NCI-H128 (cell line): ENCODE measurements around the gene SLC1A7.

Experiments
- DNase-seq: peaks from one replicate; lab custom pipeline; 2025; ENCODE audit not compliant: unreplicated experiment; lab: John Stamatoyannopoulos, UW

Gene SLC1A7

GRCh38 chr1:53091841-53092645 is 50.4 kb downstream of the SLC1A7 start:
- no peak for DNase-seq

GRCh38 chr1:53090227-53091147 is 52.0 kb downstream of the SLC1A7 start:
- DNase-seq = no peak

GRCh38 chr1:53089478-53090226 is 52.8 kb downstream of the SLC1A7 start:
- DNase-seq = no peak

GRCh38 chr1:53088616-53089300 is 53.7 kb downstream of the SLC1A7 start:
- DNase-seq = no peak

DNA sequence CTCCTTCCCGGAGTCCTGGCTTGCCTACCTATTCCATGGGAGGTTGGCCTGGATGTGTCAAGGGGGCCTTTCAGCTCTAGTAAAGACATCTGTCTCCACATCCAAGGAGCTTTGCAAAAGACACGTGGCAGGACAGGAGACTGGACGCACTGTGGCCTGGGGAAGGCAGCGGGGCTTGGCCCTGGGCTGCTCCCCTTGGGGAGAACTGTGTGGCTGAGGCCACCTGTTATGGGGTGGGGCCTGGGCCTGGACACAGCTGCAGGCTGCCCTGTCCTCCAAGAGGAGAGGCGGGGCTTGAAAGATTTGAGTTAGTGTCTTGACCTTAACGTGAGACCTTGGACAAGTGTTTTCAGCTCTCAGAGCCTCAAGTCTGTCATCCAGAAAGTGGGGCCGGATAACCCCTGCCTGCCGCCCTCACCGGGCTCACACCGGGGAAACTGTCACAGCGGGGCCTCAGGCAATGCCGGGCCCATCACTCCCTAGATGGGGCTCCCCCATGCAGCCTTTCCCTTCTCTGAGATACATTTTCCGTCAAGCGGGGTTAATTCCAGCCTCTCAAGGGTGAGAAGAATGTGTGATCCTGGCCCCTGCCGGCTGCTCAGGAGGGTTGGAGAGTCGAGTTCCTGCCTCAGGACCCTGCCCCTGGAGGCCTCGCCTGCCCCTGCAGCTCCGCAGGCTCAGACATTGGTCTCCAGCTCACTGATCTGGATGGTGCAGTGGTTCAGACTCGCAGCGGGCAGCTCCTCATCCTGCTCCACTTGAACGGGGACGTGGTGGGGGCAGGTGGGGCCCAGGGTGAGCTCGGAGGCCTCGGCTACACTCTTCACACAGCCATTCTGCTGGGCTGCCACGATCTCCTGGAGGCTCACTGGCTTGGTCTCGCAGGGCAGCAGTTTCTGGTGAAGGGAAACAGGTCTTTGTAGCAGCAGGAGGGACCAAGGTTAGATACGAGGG is 54.8 kb downstream of the SLC1A7 start:
- DNase-seq = no peak

DNA sequence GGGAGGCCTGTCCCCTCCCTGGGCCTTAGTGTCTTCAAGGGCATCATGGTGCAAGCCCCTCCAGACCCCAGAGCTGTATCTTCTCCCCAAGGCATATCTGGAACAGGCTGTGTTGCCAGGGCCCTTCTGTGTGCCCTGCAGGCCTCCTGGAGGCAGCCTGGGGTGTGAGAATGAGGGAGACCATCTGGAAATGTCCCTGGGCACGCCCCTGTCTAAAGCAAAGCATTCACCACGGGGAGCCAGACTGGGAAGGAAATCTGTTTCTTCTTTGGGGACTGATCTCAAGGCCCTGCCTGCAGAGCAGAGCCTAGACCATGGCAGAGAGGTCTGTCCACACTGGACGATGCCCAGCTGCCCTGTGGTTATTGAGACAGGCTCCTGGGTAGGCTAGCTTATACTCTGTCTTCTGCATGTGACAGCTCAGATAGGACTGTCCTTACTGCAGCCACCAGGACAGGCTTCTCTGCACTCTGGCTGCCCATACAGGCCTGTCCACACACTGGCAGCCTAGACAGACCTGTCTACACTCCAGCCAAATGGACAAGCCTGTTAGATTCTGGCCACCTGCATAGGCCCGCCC is 55.9 kb downstream of the SLC1A7 start:
- DNase-seq = no peak

DNA sequence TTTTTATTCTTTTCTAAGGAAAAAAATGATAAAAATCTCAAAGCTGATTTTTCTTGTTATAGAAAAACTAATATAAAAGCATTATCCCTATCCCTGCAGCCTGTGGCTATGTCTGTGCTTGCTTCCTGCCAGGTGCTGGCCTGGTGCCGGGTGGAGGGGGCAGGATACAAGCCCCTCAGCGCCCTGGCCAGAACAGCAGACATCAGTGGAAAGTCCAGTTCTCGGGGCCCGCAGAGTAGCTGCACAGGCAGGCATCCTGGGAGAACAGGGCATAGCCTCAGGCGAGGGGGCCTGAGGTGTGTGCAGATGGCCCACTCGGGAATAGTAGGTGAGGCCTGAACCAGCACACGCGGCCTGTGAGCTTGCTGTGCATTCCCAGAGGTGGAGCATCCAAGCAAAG is 57.0 kb downstream of the SLC1A7 start:
- DNase-seq = no peak

- DNase-seq = no peak
These were observed 57.9 kb downstream of the SLC1A7 start for GRCh38 chr1:53084589-53084971.

DNA sequence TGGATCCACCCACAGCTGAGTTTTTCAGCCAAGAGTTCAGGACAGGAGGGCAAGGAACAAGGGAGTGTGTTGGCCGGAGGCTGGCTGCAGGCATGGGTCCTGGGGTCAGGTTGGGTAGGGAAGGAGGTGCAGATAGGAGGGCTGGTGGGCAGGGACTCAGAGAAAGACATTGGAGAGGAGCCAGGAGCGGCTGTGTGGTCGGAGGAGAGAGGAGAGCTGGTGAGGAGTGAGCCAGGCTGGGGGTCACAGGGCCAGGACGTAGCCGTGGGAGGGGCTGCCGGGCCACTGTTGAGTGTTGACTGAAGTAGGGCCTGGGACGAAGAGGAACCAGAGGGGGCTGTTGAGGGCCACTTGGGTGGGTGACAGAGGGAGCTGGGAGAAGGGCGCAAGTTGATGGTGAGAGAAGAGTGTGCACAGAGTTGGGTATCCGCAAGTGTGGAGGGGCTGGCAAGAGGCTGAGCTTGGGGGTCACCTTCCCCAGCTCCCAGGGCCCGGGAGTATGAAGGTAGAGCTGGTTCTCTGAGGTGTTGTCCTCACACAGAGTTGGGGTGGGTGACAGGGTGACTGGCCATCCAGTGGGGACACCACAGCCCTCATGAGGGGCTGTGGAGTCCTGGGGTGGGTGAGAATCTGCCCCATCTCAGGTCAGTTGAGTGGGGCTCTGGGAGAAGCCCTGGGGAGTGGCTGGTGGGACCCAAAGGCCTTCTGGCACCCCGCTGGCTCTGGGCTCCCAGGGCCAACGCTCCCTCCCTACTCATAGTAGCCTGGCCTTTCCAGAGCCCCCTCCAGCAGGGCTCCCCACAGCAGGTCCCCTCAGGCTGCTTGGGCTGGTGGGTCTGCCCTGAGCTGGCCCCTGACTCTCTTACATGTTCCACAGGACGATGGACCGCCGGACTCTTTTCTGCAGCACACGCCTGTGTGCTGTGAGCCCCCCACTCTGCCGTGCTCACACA is 58.5 kb downstream of the SLC1A7 start:
- DNase-seq = no peak

GRCh38 chr1:53082826-53083455 is 59.5 kb downstream of the SLC1A7 start:
- DNase-seq = no peak

DNA sequence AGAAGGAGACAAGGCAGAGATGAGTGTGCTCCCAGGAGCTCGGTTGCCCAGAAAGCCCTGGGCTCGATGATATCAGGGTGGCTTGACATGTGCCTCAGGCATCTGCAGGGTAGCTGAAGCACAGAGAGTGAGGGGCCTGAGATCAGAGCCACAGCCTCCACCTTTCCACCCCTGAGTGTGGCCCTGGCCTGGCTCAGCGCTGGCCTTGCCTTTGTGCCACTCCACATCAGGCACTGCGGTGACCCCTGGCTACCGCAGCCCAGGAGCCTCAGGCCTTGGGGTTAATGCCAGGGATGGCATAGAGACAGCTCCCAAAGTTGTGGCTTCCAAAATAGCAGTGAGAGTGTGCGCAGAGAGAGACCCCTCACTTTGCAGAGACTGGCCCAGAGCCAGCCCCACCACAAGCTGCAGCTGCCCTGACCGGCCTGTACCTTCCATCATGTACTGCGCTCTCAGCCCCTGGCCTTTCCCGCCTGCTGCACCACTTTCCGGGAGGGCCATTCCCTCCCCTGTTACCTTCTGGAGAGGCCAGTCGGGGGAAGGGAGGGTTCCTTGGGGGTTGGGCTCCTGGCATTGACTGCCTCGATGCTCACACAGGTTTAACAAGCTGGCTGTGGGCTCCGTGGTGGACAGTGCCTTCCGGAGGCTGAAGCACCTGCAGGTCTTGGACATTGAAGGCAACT is 60.9 kb downstream of the SLC1A7 start:
- DNase-seq = no peak

DNA sequence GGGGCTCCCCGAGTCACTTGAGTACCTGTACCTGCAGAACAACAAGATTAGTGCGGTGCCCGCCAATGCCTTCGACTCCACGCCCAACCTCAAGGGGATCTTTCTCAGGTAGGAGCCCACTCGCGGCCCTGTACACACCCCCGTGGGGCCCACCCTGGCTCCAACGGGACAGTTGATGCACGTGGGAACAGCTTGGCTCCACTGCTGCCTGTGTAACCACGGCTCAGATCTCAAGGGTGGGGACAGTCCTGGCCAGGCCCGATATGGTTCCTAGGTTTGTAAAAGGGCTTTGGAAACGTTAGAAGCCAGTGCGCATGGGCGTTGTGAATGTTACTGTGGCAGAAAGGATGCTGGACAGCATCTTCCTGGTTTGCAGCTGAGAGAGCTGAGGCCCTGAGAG is 61.7 kb downstream of the SLC1A7 start:
- DNase-seq = no peak

GRCh38 chr1:53080041-53080440 is 62.4 kb downstream of the SLC1A7 start:
- DNase-seq = no peak

GRCh38 chr1:53079251-53079650 is 63.2 kb downstream of the SLC1A7 start:
- DNase-seq = no peak

- no peak for DNase-seq
These were observed 63.9 kb downstream of the SLC1A7 start for GRCh38 chr1:53078333-53079101.

GRCh38 chr1:53077599-53077965 is 64.9 kb downstream of the SLC1A7 start:
- no peak for DNase-seq
